Measurements from ENCODE around the gene TBC1D16.
A peak's percentile ranks its signal among the peaks of the same experiment; 100 is the strongest.

The TBC1D16 gene

DNA sequence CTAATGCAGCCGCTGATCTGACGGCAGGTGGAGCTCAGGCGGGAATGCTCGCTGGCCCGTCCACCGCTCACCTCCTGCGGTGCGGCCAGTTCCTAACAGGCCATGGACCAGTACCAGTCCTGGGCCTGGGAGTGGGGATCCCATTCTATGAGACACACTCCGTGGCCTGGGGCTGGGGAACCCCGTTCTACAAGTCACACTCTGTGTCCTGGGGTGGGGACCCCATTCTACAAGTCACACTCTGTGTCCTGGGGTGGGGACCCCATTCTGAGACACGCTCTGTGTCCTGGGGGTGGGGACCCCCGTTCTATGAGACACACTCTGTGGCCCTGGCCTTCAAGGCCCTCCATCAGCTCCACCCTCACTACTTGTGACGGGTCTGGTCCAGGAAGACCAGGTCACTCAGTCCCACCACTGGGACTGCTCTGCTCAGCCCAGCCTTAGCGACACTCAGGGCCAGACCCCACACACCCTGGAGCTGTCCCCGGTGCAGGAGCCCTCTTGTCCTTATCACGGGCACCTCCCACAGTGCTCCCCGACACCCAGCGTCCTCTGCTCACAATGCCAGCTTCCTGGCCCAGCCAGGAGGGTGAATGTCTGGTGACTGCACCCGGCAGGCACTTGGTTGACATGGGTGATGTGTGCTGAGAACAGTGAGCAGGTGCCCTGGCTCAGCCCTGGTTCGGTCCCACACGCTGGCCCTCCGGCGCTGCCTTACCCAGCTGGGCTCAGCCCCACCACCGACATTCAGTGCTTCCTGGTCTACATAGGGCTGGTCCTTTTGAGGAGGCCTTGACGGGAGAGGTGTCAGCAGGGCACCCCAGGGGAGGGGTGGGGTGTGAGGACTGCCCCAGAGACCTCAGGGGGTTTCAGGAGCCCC, 89.1 kb downstream of the TBC1D16 start:
- Histone ChIP-seq H3K36me3 (peaks cover 3 to 82% (median 72%) of the 10 kb centered on the region in 3 donors), H3K4me3 (no peak overlapping the region), H3K27me3 (no peaks in the 10 kb centered on the region), H3K27ac (no peak overlapping the region), H3K4me1 (peaks cover 0 to 15% (median 13%) of the 10 kb centered on the region in 4 donors), H3K9me3 (no peaks in the 10 kb centered on the region)
- DNase-seq: peak; percentile 18 to 59
- TF ChIP-seq, protein P1, sequence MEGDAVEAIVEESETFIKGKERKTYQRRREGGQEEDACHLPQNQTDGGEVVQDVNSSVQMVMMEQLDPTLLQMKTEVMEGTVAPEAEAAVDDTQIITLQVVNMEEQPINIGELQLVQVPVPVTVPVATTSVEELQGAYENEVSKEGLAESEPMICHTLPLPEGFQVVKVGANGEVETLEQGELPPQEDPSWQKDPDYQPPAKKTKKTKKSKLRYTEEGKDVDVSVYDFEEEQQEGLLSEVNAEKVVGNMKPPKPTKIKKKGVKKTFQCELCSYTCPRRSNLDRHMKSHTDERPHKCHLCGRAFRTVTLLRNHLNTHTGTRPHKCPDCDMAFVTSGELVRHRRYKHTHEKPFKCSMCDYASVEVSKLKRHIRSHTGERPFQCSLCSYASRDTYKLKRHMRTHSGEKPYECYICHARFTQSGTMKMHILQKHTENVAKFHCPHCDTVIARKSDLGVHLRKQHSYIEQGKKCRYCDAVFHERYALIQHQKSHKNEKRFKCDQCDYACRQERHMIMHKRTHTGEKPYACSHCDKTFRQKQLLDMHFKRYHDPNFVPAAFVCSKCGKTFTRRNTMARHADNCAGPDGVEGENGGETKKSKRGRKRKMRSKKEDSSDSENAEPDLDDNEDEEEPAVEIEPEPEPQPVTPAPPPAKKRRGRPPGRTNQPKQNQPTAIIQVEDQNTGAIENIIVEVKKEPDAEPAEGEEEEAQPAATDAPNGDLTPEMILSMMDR (IDR thresholded peaks at IDR 0.05): no peak
- intact Hi-C loops (cut with DNase I; ENCODE audit: low total_unique reads): no loop called here

DNA sequence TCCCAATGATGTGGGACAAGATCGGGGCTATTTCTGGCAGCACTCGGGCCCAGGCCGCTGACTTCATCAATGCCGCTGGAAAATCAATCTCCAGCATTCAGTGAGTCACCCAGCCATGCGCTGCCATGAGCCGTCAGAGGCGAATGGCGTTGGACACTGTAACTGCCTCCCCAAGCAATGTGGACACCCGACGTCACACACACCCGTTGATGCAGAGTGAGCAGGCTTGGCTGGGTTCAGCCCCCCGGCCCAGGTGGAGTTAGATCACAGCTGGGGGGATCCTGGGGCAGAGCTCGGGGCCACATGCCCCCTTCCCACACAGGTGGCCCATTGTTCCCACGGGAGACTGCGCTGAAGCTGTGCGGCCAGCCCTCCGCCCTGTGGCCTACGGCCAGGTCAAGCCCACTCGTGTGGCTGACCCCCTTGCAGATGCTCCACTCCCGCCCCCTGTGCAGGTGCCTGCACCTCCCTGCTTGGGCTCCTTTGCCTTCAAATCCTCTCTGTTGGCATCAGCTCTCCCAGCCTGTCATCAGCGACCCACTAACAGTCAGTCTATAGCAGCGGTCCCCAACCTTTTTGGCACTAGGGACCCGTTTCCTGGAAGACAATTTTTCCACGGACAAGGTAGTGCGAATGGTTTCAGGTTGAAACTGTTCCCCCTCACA, 89.9 kb downstream of the TBC1D16 start:
- Histone ChIP-seq H3K9me3 (no peaks in the 10 kb centered on the region), H3K36me3 (peaks cover 3 to 91% (median 78%) of the 10 kb centered on the region in 3 donors), H3K4me3 (no peak overlapping the region), H3K27me3 (peaks cover 0 to 6% of the 10 kb centered on the region in 2 donors), H3K27ac (no peak overlapping the region), H3K4me1 (peaks cover 0 to 7% (median 5%) of the 10 kb centered on the region in 4 donors)
- TF ChIP-seq, protein P1 (IDR thresholded peaks at IDR 0.05): no peak
- intact Hi-C loops (cut with DNase I; ENCODE audit: low total_unique reads): no loop called here
- peak; percentile 10 to 60 for DNase-seq

DNA sequence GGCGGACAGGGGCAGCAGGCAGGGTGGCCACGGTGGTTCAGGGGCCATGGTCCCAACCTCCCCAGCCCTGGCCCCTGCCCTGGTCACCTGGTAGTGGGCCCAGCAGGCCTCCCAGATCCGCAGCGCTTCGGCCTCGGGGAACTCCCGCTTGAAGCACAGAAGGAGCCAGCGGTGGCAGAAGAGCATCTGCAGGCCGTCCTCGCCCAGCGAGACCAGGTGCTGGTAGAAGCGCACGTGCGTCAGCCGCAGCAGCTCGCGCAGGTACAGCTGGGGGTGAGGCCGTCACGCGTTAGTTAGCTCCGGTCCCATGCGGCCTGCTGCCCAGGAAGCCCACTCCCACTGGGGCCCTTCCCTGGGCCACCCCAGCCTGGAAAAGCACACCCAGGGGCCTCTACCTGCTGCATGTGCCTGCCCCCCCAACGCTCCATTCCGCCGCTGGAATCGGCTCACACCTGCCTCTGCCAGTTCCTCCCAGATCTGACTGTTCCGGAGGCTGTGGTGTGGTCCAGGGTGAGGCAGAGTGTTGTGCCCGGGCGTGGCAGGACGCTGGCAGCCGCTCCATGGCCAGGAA, 90.8 kb downstream of the TBC1D16 start:
- Histone ChIP-seq H3K27ac (no peak overlapping the region), H3K4me1 (no peaks in the 10 kb centered on the region), H3K36me3 (peaks cover 11 to 96% (median 86%) of the 10 kb centered on the region in 3 donors), H3K27me3 (peaks cover 0 to 11% of the 10 kb centered on the region in 2 donors), H3K4me3 (no peak overlapping the region), H3K9me3 (no peaks in the 10 kb centered on the region)
- TF ChIP-seq, protein P1 (IDR thresholded peaks at IDR 0.05): no peak
- peak; percentile 19 to 64 for DNase-seq
- intact Hi-C loops (cut with DNase I; ENCODE audit: low total_unique reads): no loop called here

DNA sequence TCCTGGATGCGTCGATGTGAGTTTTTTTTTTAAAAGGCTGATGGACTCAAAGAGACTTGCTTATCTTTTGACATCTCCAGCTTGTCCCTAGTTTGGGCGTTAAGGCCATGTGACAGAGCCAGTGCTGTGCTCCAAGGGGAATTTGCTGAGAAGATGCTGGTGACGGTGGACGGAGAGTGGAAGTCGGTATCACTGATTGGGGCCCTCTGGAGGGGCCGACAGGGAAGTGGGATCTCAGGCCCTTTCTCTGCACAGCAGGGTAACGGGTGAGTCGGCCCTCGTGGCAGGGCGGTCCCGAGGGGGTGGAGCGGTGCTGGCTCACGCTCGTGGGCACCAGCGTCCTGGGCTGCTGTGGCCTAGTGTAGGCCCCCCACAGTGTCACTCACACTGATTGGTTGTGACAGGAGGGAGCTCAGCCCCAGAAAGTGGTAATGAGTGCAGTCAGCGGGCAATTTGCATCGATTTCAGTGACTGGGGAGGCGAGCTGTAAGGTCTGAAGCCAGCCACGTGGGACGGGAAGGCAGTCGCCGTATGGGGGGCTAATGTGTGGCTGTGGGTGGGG, 91.3 kb downstream of the TBC1D16 start:
- intact Hi-C loops (cut with DNase I; ENCODE audit: low total_unique reads): no loop called here
- peak; percentile 13 to 61 for DNase-seq
- Histone ChIP-seq H3K4me1 (no peaks in the 10 kb centered on the region), H3K27me3 (peaks cover 0 to 11% of the 10 kb centered on the region in 2 donors), H3K36me3 (peaks cover 17 to 96% (median 88%) of the 10 kb centered on the region in 3 donors), H3K4me3 (no peak overlapping the region), H3K9me3 (no peaks in the 10 kb centered on the region), H3K27ac (no peak overlapping the region)
- TF ChIP-seq, protein P1 (IDR thresholded peaks at IDR 0.05): no peak
